ENCODE results near the gene SUN1.

Gene SUN1

GRCh38 chr7:885261-885892 lies 53.1 kb downstream of the SUN1 start:
- TF ChIP-seq TOX (CRISPR knock-in tag; IDR thresholded peaks at IDR 0.05; ENCODE audit: borderline replicate concordance), result no peak
- no peak for TF ChIP-seq TSHZ2 (CRISPR knock-in tag; IDR thresholded peaks at IDR 0.05)
- TF ChIP-seq BACH2 (CRISPR knock-in tag; IDR thresholded peaks at IDR 0.05; ENCODE audit: borderline replicate concordance), result no peak
- TF ChIP-seq ZFP3 (CRISPR knock-in tag; IDR thresholded peaks at IDR 0.05), result no peak
- no peak for TF ChIP-seq RARB (CRISPR knock-in tag; IDR thresholded peaks at IDR 0.05)
- no peak for TF ChIP-seq ESRRG (CRISPR knock-in tag; IDR thresholded peaks at IDR 0.05)
- TF ChIP-seq ZNF565 (CRISPR knock-in tag; conservative IDR thresholded peaks at IDR 0.05; ENCODE audit: low read depth), result no peak
- no peak for TF ChIP-seq ZFP30 (CRISPR knock-in tag; IDR thresholded peaks at IDR 0.05)
- no peak for TF ChIP-seq POU6F1 (CRISPR knock-in tag; IDR thresholded peaks at IDR 0.05; ENCODE audit: borderline replicate concordance, low read depth)
- no peak for TF ChIP-seq CSRNP3 (CRISPR knock-in tag; IDR thresholded peaks at IDR 0.05)
- TF ChIP-seq GLIS3 (CRISPR knock-in tag; IDR thresholded peaks at IDR 0.05), result no peak
- no peak for TF ChIP-seq ZC3H10 (CRISPR knock-in tag; IDR thresholded peaks at IDR 0.05)
- no peak for TF ChIP-seq ZNF70 (CRISPR knock-in tag; IDR thresholded peaks at IDR 0.05)
- TF ChIP-seq CREB5 (CRISPR knock-in tag; IDR thresholded peaks at IDR 0.05; ENCODE audit: low read depth), result no peak
- no peak for TF ChIP-seq PPARA (CRISPR knock-in tag; IDR thresholded peaks at IDR 0.05; ENCODE audit: borderline replicate concordance)
- TF ChIP-seq OSR1 (CRISPR knock-in tag; IDR thresholded peaks at IDR 0.05), result no peak
- ATAC-seq, result no peak

GRCh38 chr7:885893-886625 lies 53.8 kb downstream of the SUN1 start:
- ATAC-seq, result no peak
- TF ChIP-seq ARNTL (CRISPR knock-in tag; IDR thresholded peaks at IDR 0.05; ENCODE audit: borderline replicate concordance, low read depth) (no peak), ZNF70 (CRISPR knock-in tag; IDR thresholded peaks at IDR 0.05) (no peak), GLIS3 (CRISPR knock-in tag; IDR thresholded peaks at IDR 0.05) (no peak), OSR1 (CRISPR knock-in tag; IDR thresholded peaks at IDR 0.05) (no peak), CSRNP3 (CRISPR knock-in tag; IDR thresholded peaks at IDR 0.05) (no peak), ZFP30 (CRISPR knock-in tag; IDR thresholded peaks at IDR 0.05) (no peak), ESRRG (CRISPR knock-in tag; IDR thresholded peaks at IDR 0.05) (no peak), ISL1 (CRISPR knock-in tag; IDR thresholded peaks at IDR 0.05) (no peak), TCF4 (CRISPR knock-in tag; IDR thresholded peaks at IDR 0.05; ENCODE audit: borderline replicate concordance) (no peak), ZFP3 (CRISPR knock-in tag; IDR thresholded peaks at IDR 0.05) (no peak), POU6F1 (CRISPR knock-in tag; IDR thresholded peaks at IDR 0.05; ENCODE audit: borderline replicate concordance, low read depth) (no peak), ZNF565 (CRISPR knock-in tag; conservative IDR thresholded peaks at IDR 0.05; ENCODE audit: low read depth) (no peak), RARB (CRISPR knock-in tag; IDR thresholded peaks at IDR 0.05) (no peak), ZC3H10 (CRISPR knock-in tag; IDR thresholded peaks at IDR 0.05) (no peak), CREB5 (CRISPR knock-in tag; IDR thresholded peaks at IDR 0.05; ENCODE audit: low read depth) (no peak), SNAI2 (CRISPR knock-in tag; IDR thresholded peaks at IDR 0.05) (no peak), CSDC2 (CRISPR knock-in tag; IDR thresholded peaks at IDR 0.05) (no peak), TSHZ2 (CRISPR knock-in tag; IDR thresholded peaks at IDR 0.05) (no peak), BACH2 (CRISPR knock-in tag; IDR thresholded peaks at IDR 0.05; ENCODE audit: borderline replicate concordance) (no peak), ZNF8 (CRISPR knock-in tag; IDR thresholded peaks at IDR 0.05) (no peak)

Data from SK-N-SH treated with all-trans-retinoic acid at 6 μM for 48 hours (cell line).